Fibroblast of skin of abdomen (primary cell): Measurements from ENCODE around the gene HAUS3.
A peak's percentile ranks its signal among the peaks of the same experiment; 100 is the strongest.

ENCODE experiments used
- DNase-seq: peaks from one replicate; pipeline ENCODE4 v3.0.0-alpha.2; 2013

HAUS3 gene

GRCh38 chr4:2262944-2263250 lies 21.0 kb upstream of the HAUS3 start:
- DNase-seq = no peak

DNA sequence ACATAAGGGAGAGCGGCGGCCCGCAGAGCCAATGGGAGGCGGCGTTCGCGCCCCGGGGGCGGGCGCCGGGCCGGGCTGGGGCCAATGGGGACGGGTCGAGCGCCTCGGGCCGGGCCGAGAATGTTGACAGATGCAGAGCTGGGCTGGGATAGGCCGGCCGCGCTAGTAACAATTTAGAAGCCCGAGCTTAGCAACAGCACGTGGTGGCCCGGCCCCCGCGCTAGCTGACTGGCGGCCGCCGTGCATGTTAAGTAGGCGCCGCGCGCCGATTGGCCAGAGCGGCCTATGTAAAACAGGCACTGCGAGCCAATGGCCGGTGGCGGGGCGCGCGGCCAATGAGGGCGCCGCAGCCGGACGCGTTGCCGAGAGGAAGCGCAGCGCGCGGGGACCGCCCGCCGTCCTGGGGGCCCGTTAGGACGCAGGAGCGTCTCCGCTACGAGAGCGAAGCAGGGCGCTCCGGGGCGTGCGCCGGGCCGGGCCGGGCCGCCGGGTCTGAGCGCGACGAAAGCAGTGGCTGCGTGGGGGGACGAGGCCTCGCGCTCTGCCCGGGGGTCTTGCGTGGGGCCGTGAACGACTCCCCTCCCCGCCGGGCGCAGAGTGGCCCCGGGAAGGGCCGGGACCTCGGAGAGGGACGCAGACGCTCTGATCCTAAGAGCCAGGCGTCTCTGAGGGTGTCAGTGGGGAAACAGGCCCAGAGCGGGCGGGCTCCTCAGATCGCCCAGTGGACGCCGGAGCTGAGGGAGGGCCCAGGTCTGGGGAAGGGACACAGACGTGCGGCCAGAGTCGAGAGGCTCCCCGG lies 20.4 kb upstream of the HAUS3 start:
- peak; percentile 100 for DNase-seq

- DNase-seq = no peak
These were observed 19.9 kb upstream of the HAUS3 start, which contains the start of gene MXD4 for GRCh38 chr4:2261853-2262144. Gene MXD4 (minus strand): TSS chr4:2262109. CDS start chr4:2261980, 129 bp downstream.

GRCh38 chr4:2261110-2261852 lies 19.4 kb upstream of the HAUS3 start:
- DNase-seq = peak; percentile 52

GRCh38 chr4:2260344-2261109 lies 18.6 kb upstream of the HAUS3 start:
- no peak for DNase-seq

DNA sequence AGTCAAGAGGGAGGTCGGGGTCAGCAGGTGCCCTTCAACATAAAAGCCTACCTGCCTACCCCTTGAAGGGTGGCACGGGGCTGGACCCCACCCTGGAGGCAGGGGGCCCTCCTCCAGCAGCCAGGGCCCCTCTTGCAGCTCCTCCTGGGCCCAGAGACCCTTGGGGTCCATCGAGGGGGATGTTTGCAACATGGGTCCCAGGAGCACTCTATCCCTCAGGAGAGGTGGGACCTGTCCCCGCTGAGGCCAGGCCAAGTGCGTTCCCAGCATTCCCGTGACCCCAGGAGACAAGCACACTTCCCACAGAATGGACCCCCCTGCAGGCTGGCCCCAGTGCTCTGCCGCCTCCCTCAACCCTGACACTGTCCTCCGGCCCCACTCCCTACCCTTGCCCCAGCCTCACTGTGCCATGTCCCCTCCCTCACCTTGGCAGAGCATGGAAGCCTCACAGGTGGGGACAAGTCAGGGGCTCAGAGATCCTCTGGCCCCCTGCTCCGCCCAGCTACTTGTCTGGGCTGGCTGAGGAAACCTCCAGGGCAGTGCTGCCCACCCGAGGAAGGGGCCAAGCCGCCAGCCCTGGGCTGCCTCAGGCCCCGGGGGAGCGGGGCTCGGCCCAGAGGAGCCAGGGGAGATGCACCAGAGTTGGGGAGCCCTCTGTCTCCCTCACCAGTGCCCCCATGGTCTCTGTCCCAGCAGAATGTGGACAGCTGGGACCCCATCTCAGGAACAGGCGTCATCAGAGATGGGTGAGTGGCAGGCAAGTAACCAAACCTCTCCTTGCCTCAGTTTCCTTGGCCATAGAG lies 17.8 kb upstream of the HAUS3 start:
- DNase-seq = no peak

DNA sequence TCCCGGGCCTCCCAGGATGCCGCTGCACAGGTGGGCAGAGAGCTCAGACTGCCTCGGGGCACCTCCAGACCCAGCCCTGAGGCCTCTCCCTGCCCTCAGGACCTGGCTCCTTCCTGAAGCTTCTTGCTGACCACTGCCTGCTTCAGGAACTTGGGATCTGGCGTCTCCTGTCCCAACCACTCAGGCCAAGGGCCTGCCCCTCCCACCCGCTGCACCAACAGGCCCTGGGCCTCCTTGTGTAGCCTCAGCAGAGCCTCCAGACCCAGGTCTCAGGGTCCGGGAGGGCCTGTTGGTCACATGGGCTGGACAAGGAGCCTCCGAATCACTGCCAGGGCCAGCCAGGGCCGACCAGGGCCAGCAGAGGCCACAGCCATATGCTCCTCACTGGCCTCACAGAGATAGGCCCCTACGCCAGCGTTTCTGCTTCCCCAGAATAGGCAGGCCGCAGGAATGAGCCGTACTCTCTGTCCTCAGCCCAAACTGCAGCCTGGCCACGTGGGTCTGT lies 17.2 kb upstream of the HAUS3 start:
- no peak for DNase-seq

DNA sequence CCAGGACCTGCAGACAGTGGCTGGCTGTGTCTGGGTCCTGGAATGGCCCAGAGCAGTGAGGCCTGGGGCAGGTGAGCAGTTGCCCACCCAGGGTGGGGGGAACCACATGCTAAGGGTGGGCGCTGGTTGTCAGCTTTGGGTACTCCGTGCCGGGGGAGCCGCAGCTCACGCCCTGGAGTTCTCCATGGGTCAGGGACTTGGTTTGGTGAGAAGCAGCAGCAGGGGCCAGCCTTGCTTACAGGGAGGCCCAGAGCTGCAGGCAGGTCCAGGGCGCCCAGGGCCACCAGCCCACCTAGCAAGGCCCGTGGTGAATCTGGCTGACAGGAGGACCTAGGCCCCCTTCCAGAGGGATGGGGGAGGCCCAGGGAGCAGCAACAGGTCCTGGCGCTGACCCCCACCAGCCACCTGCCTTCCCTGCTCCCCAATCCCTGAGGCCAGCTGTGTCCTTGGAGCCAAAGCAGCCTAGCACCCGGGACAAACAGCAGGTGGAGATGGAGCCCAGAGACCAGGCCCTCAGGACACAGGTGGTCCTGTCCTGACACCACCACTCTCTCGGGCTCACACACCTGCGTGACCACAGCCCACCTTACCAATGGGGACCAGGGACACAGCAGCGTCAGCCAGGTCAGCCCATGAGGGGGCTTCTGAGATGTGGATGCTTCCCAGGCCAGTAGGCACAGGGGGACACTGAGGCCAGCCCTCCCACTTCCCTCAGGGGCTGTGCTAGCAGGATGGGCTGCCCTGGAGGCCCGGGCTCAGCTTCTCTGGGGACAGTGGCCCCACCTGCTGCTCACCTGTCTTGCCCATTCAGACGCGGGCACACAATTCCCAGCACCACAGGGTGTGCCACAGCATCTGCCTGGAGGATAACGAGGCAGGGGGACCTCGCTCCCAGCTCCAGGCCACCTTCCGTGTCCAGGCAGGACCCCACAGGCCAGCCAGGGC lies 16.4 kb upstream of the HAUS3 start:
- no peak for DNase-seq

- no peak for DNase-seq
These were observed 15.6 kb upstream of the HAUS3 start for GRCh38 chr4:2257361-2258081.

DNA sequence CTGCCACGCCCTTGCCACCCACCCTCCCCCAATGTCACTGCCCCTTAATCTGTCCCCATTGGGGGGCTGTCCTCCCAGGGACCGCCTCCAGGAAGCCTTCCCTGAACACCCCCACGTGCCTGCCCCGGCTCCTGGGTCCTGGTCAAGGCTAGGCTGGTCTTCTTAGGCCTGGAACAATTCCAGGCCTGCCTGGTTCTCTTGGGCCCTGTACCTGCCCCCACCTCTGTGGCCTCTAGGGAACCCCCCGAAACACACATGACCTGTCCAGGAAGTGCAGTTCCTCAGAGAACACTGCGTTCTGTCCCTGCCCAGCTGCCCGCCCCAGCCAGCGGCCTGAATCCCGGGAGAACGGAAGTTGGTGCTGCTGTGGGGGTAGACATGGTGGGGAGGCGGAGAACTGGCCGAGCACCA lies 14.9 kb upstream of the HAUS3 start:
- no peak for DNase-seq

DNA sequence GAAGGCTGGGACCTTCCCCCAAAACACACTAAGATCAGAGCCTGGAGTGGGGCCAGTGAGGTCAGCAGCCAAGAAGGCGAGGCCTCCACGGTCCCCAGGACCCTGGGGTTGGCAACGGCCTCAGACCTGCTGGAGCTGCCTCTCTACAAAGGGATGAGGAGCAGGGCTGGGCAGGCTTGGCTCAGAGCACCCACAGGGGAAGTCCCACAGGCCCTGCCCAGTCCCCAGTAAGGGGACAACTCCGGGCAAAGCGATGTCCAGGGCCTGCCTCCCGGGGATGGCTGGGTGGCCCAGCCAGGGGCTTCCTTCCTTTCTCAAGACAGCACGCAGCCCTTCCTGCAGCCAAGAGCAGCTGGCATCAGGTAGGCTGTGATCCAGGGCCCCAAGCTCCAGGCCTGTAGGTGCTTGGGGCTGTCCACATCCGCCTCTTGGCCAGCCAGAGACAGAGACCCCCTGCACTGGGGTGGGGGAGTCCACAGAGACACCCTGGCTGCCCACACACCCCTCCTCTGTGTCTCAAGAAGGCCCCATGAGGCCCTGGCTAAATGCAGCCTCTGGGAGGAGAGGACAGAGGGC lies 14.3 kb upstream of the HAUS3 start:
- no peak for DNase-seq

DNA sequence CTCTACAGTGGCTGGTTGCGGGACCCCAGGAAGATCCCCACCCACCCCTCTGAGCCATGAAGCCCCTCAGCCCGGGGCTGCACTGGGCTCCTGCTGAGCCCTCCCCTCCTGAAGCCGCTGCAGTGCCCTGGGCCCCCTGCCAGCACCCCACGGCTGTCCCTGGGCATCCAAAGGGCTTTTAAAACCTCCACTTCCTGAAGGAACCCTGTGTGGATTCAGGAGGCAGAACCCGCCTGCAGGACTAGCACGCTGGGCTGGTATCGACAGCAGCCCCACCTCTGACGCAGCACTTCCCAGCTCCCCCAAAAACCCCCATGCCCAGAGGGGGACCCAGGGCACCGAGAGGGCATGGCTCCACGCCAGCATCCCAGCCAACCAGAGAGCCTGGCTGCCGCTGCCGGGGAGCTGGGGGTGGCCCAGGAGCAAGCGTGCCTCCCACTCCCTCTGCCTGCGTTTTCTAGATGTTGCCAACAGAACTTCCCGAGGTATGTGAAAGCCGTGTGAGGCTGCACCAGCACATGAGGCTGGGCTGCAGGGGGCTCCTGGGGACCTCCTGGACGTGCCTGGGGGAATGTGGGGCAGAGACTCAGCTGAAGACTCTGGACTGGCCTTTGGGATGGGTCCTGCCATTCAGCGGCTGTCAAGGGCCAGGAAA lies 13.7 kb upstream of the HAUS3 start:
- DNase-seq = no peak

DNA sequence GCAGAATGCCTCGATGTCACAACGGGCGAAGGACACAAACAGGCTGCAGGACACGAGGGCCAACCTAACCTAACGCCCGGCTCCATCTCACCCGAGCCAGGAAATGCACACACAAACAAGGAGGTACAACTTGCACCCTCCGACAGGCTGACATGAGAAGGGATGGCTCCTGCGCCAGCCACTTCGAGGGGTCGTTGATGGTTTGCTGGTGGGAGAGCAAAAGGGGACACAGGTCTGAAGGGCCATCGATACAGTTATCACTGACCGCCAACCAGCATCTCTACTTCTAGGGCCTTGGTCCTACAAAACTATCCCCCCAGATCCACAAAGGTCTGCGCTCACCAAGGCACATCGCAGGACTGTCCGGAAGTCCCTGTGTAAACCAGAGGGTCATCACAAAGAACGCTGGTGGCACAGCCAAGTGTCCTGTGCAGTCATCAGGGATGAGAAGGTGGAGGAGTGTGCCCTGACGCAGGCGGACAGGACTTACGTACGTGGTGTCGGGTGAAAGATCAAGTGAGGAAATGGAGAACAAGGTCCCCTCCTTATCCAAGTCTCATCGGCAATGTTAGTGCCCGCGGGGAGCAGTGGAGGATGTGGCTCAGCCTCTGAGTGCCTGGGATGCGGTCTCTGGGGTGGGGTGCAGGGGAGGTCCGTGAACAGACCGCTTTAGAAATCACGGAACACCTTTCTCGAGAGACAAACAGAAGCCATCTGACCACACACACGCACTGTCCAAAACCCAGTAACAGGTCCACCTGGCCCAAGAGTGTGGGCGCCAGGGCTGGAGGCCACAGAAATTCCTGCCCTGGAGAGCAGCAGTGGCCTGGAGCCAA lies 13.0 kb upstream of the HAUS3 start:
- DNase-seq = no peak

GRCh38 chr4:2253160-2254084 lies 11.5 kb upstream of the HAUS3 start:
- no peak for DNase-seq

- DNase-seq = no peak
These were observed 10.7 kb upstream of the HAUS3 start for GRCh38 chr4:2252530-2253091.

DNA sequence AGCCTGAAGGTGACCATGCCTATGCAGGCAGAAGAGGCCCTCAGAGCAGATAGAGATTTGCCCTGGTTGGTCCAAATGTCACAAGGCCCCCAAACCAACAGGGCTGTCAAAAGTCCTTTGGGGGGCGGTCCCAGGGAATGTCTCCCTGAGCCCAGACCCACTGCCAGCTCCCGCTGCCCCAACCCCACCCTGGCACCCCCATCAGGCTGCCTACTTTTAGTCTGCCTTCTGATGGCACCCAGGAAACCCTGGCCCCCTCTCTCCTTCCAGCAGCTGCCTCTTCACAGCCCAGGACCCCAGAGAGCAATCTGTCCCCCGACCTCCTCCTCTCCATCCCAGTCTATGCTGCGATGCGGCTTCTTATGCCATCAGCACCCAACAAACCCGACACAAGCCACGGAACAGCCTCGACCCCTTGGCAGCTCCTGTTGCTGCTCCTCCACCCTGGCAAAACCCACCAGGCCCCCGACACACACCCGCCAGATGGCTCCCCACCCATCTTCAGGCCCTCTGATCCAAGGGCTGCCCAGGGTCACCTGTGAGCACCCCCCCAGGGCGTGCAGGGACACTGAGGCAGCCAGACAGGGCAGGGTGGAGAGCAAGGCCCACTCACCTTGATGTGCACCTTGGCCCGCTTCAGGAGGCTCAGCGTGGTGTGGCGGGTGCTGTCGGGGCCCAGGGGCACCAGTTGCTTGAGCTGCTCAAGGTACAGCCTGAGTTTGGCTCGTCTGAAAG lies 10.0 kb upstream of the HAUS3 start:
- no peak for DNase-seq
